Glomerular endothelial cell (primary cell): ENCODE measurements around the gene NYAP2. TPM values are rescaled to one million over a fixed set of nuclear protein-coding genes. Genes with fewer than 3 reads are reported as not detected.

ENCODE experiments used
- DNase-seq: peaks from one replicate; pipeline ENCODE4 v3.0.0-alpha.2; 2011; ENCODE audit warnings: low read depth, low spot score; ENCODE audit errors: extremely low read depth
- total RNA-seq: library from RNA; depleted of rRNA; stranded (reverse); fragments of >200 nt; gene quantifications from 2 replicates; pipeline ENCODE4 v1.2.3, GENCODE V29; 2015

NYAP2 gene
- total RNA-seq, 1 donor from 2014 or later, result not detected

GRCh38 chr2:225612636-225613035 is 213.1 kb downstream of the NYAP2 start:
- DNase-seq, result no peak

- no peak for DNase-seq
Observed at GRCh38 chr2:225614915-225615314, 215.4 kb downstream of the NYAP2 start.

- DNase-seq, result no peak
Observed at GRCh38 chr2:225615514-225615913, 216.0 kb downstream of the NYAP2 start.

- DNase-seq, result no peak
Observed at GRCh38 chr2:225616372-225616771, 216.9 kb downstream of the NYAP2 start.

GRCh38 chr2:225616848-225617247 is 217.3 kb downstream of the NYAP2 start:
- DNase-seq, result no peak

GRCh38 chr2:225620227-225620626 is 220.7 kb downstream of the NYAP2 start:
- DNase-seq, result no peak

GRCh38 chr2:225630824-225631533 is 231.5 kb downstream of the NYAP2 start:
- DNase-seq, result no peak

- DNase-seq, result no peak
Observed at GRCh38 chr2:225632351-225632750, 232.8 kb downstream of the NYAP2 start.

GRCh38 chr2:225636558-225636957 is 237.0 kb downstream of the NYAP2 start:
- DNase-seq, result no peak

GRCh38 chr2:225637259-225637658 is 237.7 kb downstream of the NYAP2 start:
- no peak for DNase-seq

- no peak for DNase-seq
Observed at GRCh38 chr2:225640550-225640949, 241.0 kb downstream of the NYAP2 start.

- no peak for DNase-seq
Observed at GRCh38 chr2:225649274-225649673, 249.8 kb downstream of the NYAP2 start.

- DNase-seq, result no peak
Observed at GRCh38 chr2:225650041-225650440, 250.5 kb downstream of the NYAP2 start.

- no peak for DNase-seq
Observed at GRCh38 chr2:225660262-225661131, 261.0 kb downstream of the NYAP2 start.

- DNase-seq, result no peak
Observed at GRCh38 chr2:225662101-225662500, 262.6 kb downstream of the NYAP2 start.

- no peak for DNase-seq
Observed at GRCh38 chr2:225667445-225667844, 267.9 kb downstream of the NYAP2 start.

GRCh38 chr2:225668606-225669266 is 269.2 kb downstream of the NYAP2 start:
- DNase-seq, result no peak

GRCh38 chr2:225670111-225670974 is 270.8 kb downstream of the NYAP2 start:
- no peak for DNase-seq

GRCh38 chr2:225678792-225679191 is 279.3 kb downstream of the NYAP2 start:
- no peak for DNase-seq

GRCh38 chr2:225683258-225683657 is 283.7 kb downstream of the NYAP2 start:
- DNase-seq, result no peak

- DNase-seq, result no peak
Observed at GRCh38 chr2:225690153-225690552, 290.6 kb downstream of the NYAP2 start.
